Psoas muscle (tissue), 8 donors: ENCODE results near the gene PSAPL1. TPM values are rescaled to one million over a fixed set of nuclear protein-coding genes. Genes with fewer than 3 reads are reported as not detected.

ENCODE experiments used
- ATAC-seq, 4 donors: fragments of 200-7000 bp; cut with Tn5 transposase; one replicate each; pipeline ENCODE4 v1.9.1; 2020; ENCODE audit warnings: moderate library complexity in 3 of 4, mild to moderate bottlenecking in 2 of 4
- DNase-seq, 2 donors: peaks; one replicate each; pipeline ENCODE4 v3.0.0-alpha.2; 2020
- H3K27ac ChIP-seq: fragments of 200-600 bp; one replicate; pipeline ENCODE4 v1.8.0; 2022
- H3K27me3 ChIP-seq, 3 donors: fragments of 200-600 bp in 1 of 3; one replicate each; pipeline versions ENCODE4 v1.6.1 to v1.8.0; 2013 to 2022; ENCODE audit warnings: low read length in 2 of 3, mild to moderate bottlenecking in 2 of 3, moderate library complexity in 1 of 3; ENCODE audit not compliant: insufficient read depth in 3 of 3
- H3K36me3 ChIP-seq, 2 donors: fragments of 200-600 bp in 1 of 2; one replicate each; pipeline versions ENCODE4 v1.6.1 to v1.8.0; 2013 to 2022; ENCODE audit warnings: low read depth in 1 of 2, mild to moderate bottlenecking in 1 of 2, moderate library complexity in 1 of 2; ENCODE audit not compliant: insufficient read depth in 1 of 2
- H3K4me1 ChIP-seq: fragments of 200-600 bp; one replicate; pipeline ENCODE4 v1.8.0; 2022
- H3K4me3 ChIP-seq: fragments of 200-600 bp; one replicate; pipeline ENCODE4 v1.8.0; 2022; ENCODE audit warnings: mild to moderate bottlenecking
- H3K9me3 ChIP-seq: fragments of 200-600 bp; one replicate; pipeline ENCODE4 v1.8.0; 2022
- CTCF ChIP-seq: fragments of 200-600 bp; IDR thresholded peaks from one replicate; pipeline ENCODE4 v1.8.0; 2022; ENCODE audit warnings: antibody characterized with exemption
- WGBS, 3 donors: extraction: QIAGEN DNeasy Blood & Tissue Kit; methylation state at CpG; one replicate each; pipeline versions ENCODE4 v1.1.6 to v1.1.7; 2013; 5-methylcytosine and 5-hydroxymethylcytosine counted together
- intact Hi-C, 2 donors: fragments of 100-400 bp; cut with DNase I; formaldehyde crosslinking; loops; one replicate each; pipeline versions ENCODE4 v1.11.0 to v1.14.2; 2022
- polyA plus RNA-seq, 3 donors: library from polyadenylated mRNA; stranded (reverse); fragments of 200-250 nt; gene quantifications; one replicate each; pipeline ENCODE4 v1.2.3, GENCODE V29; 2013
- total RNA-seq, 4 donors: library from RNA; stranded (reverse); fragmentation: NEBNext Ultra II Directional in 2 of 4; extraction: Animal tissue kit (Norgen Biotek cat#: 25700) in 2 of 4; gene quantifications; one replicate each; pipeline versions ENCODE4 v1.2.1 to v1.2.4, GENCODE V29; 2021 to 2023
- donor health status: healthy with polysubstance abuse.
- donor health status: DM: no; HTN: no; CAD: no; lungs with moderate emphysema.
- donor health status: Bipolar disorder and iron deficiency.
- donor health status: healthy.
- donor health status: DM: yes; HTN: yes; CAD: no.
- donor health status: DM: no; HTN: no; CAD: no.
- donor health status: DM: no; HTN: no; CAD: no.
- donor health status: DM: yes; HTN: yes; CAD: no.

PSAPL1 gene
- total and polyA plus RNA-seq, 7 donors, result not detected

- no peaks in the 10 kb centered on the region for H3K36me3 ChIP-seq
- H3K4me1 ChIP-seq, result no peaks in the 10 kb centered on the region
- H3K9me3 ChIP-seq, result no peaks in the 10 kb centered on the region
- 80 to 87% (median 83%) methylated on average over 21 to 24 of the region's 24 CpGs for WGBS, 3 donors
- no peak for TF ChIP-seq CTCF
- no peak overlapping the region for H3K4me3 ChIP-seq
- no peak for ATAC-seq
- intact Hi-C loops, result no loop called here
- no peak overlapping the region for H3K27ac ChIP-seq
- H3K27me3 ChIP-seq, result peaks cover 0 to 2% (median 0%) of the 10 kb centered on the region in 3 donors
- DNase-seq, result peak in 1 of 2 donors; percentile 46
Measured at GRCh38 chr4:7421356-7422150, 13.2 kb downstream of the PSAPL1 start.

GRCh38 chr4:7420661-7421040 lies 14.1 kb downstream of the PSAPL1 start:
- DNase-seq, result peak in 1 of 2 donors; percentile 29

GRCh38 chr4:7419961-7420660 lies 14.6 kb downstream of the PSAPL1 start:
- DNase-seq (peak in 1 of 2 donors; percentile 36), ATAC-seq (peak in 1 of 4 donors; percentile 49)
- Histone ChIP-seq H3K4me1 (no peaks in the 10 kb centered on the region), H3K4me3 (no peak overlapping the region), H3K27ac (no peak overlapping the region), H3K9me3 (no peaks in the 10 kb centered on the region), H3K27me3 (peaks cover 0 to 2% (median 0%) of the 10 kb centered on the region in 3 donors), H3K36me3 (no peaks in the 10 kb centered on the region)
- WGBS, 3 donors, result 23 to 63% (median 52%) methylated on average over 3 to 4 of the region's 4 CpGs
- no peak for TF ChIP-seq CTCF
- intact Hi-C loops, result no loop called here

More at GRCh38 chr4:7420661-7421040, 14.1 kb downstream of the PSAPL1 start:
- no peak for ATAC-seq
- intact Hi-C loops, result no loop called here
- 31 to 54% (median 31%) methylated on average over 14 of the region's 14 CpGs for WGBS, 3 donors
- Histone ChIP-seq H3K27me3 (peaks cover 0 to 2% (median 0%) of the 10 kb centered on the region in 3 donors), H3K36me3 (no peaks in the 10 kb centered on the region), H3K4me3 (no peak overlapping the region), H3K4me1 (no peaks in the 10 kb centered on the region), H3K27ac (no peak overlapping the region), H3K9me3 (no peaks in the 10 kb centered on the region)
- no peak for TF ChIP-seq CTCF

GRCh38 chr4:7418131-7418943 lies 16.4 kb downstream of the PSAPL1 start:
- Histone ChIP-seq H3K27me3 (no peaks in the 10 kb centered on the region), H3K4me3 (no peak overlapping the region), H3K36me3 (no peaks in the 10 kb centered on the region), H3K9me3 (no peaks in the 10 kb centered on the region), H3K27ac (no peak overlapping the region), H3K4me1 (no peaks in the 10 kb centered on the region)
- 84 to 86% (median 86%) methylated on average over 15 of the region's 15 CpGs for WGBS, 3 donors
- intact Hi-C loops, result no loop called here
- DNase-seq (no peak), ATAC-seq (no peak)
- TF ChIP-seq CTCF, result no peak
